Uterus (tissue), 2 donors: ENCODE measurements around the gene TMEM156.

ENCODE experiments used
- CTCF ChIP-seq, 4 experiments: fragments of 200-600 bp in 2 of 4; fragments of 450-650 bp in 2 of 4; sonication (generic) in 2 of 4; IDR thresholded peaks; one replicate each; pipeline ENCODE4 v1.5.1; 2016 to 2019; ENCODE audit warnings: antibody characterized with exemption in 4 of 4, mild to moderate bottlenecking in 2 of 4, moderate library complexity in 1 of 4
- POLR2A ChIP-seq, 2 donors: fragments of 450-650 bp; IDR thresholded peaks; one replicate each; pipeline ENCODE4 v1.6.1; 2016; ENCODE audit warnings: antibody characterized with exemption in 2 of 2, mild to moderate bottlenecking in 1 of 2, moderate library complexity in 1 of 2

DNA sequence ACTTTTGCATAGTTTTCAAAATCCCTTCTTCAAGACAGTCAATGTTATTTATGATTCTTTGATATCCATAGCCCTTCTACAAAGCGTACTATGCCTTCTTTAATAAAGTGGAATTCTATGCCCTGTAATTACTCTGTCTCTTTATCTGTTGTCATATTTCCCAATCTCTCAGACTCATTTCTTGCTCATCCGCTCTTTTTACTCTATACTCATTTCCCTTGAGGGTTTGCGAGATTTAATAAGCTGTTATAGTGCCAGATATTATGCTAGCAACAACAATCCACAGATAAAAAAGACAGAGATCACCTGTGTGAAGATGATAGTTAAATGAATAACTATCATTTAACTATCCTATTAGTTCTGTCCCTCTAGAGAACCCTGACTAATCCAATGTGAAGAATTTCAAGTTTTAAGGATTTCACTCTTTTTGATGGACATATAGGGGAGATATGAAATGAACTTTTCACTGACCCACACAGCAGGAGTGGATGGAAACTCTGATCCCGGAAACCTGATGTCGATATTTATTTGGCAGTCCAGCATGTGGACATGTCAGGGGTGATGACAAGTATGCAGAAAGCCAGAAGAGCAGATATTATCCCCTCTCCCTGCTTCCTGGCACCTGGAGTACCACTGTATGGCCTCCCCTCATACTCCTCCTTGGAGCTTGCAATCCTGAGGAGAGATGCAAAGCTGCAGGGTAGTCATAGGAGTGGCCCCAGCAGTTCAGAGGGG lies 49.7 kb downstream of the TMEM156 start:
- TF ChIP-seq CTCF (IDR thresholded peaks at IDR 0.05) (no peak), POLR2A (IDR thresholded peaks at IDR 0.05) (no peak)
